Measurements from ENCODE around the gene AQP6.

AQP6 gene

DNA sequence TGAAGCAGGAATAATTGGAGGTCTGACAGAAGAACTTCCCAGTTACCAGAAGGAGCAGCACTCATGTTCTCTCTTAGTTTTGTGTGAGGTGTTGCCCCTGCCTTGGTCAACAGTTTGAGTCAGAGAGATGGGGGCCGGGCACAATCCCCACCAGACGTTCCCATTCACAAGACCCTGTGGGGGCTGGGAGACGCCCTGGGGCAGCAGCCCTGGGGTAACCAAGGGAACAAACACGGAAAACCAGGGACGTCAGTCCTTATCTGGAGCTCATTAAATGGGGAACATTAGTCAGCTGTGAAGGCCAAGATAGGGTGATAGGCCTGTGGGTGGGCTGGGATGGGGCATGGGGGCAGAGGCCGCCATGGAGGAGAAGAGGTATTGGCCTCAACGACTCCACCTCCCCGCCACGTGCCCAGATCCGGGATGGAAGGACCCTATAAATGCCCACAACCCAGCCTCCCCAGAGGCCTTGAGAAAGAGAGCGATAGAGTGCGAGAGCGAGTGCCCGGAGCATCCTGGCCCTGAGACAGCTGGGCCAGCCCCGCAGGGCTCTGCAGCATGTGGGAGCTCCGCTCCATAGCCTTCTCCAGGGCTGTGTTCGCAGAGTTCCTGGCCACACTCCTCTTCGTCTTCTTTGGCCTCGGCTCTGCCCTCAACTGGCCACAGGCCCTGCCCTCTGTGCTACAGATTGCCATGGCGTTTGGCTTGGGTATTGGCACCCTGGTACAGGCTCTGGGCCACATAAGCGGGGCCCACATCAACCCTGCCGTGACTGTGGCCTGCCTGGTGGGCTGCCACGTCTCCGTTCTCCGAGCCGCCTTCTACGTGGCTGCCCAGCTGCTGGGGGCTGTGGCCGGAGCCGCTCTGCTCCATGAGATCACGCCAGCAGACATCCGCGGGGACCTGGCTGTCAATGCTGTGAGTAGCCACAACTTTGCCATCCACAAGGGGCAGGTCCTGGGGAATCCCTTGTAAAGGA, 22.2 kb upstream of the AQP6 start, which contains the start of gene AQP2:
AQP2 (plus strand) TSS at position 465 of the 979 bp plus-strand sequence; CDS start at position 559, 94 bp downstream.
- TF ChIP-seq, protein P1, sequence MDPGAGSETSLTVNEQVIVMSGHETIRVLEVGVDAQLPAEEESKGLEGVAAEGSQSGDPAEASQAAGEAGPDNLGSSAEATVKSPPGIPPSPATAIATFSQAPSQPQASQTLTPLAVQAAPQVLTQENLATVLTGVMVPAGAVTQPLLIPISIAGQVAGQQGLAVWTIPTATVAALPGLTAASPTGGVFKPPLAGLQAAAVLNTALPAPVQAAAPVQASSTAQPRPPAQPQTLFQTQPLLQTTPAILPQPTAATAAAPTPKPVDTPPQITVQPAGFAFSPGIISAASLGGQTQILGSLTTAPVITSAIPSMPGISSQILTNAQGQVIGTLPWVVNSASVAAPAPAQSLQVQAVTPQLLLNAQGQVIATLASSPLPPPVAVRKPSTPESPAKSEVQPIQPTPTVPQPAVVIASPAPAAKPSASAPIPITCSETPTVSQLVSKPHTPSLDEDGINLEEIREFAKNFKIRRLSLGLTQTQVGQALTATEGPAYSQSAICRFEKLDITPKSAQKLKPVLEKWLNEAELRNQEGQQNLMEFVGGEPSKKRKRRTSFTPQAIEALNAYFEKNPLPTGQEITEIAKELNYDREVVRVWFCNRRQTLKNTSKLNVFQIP (CRISPR knock-in tag; IDR thresholded peaks at IDR 0.05; ENCODE audit: borderline replicate concordance, low read depth): no peak
- no peak for TF ChIP-seq ARNTL (CRISPR knock-in tag; IDR thresholded peaks at IDR 0.05; ENCODE audit: borderline replicate concordance, low read depth)
- no peak for TF ChIP-seq CREB5 (CRISPR knock-in tag; IDR thresholded peaks at IDR 0.05; ENCODE audit: low read depth)
- no peak for TF ChIP-seq ESRRG (CRISPR knock-in tag; IDR thresholded peaks at IDR 0.05)
- no peak for TF ChIP-seq ZC3H10 (CRISPR knock-in tag; IDR thresholded peaks at IDR 0.05)
- no peak for TF ChIP-seq ZNF8 (CRISPR knock-in tag; IDR thresholded peaks at IDR 0.05)
- no peak for TF ChIP-seq ZNF565 (CRISPR knock-in tag; conservative IDR thresholded peaks at IDR 0.05; ENCODE audit: low read depth)
- no peak for TF ChIP-seq RARB (CRISPR knock-in tag; IDR thresholded peaks at IDR 0.05)
- no peak for ATAC-seq

GRCh38 chr12:49951411-49952240, 21.1 kb upstream of the AQP6 start:
- ATAC-seq: no peak
- no peak for TF ChIP-seq ZC3H10 (CRISPR knock-in tag; IDR thresholded peaks at IDR 0.05)
- no peak for TF ChIP-seq ZFP30 (CRISPR knock-in tag; IDR thresholded peaks at IDR 0.05)
- TF ChIP-seq CREB5 (CRISPR knock-in tag; IDR thresholded peaks at IDR 0.05; ENCODE audit: low read depth): no peak
- TF ChIP-seq ZNF8 (CRISPR knock-in tag; IDR thresholded peaks at IDR 0.05): no peak

DNA sequence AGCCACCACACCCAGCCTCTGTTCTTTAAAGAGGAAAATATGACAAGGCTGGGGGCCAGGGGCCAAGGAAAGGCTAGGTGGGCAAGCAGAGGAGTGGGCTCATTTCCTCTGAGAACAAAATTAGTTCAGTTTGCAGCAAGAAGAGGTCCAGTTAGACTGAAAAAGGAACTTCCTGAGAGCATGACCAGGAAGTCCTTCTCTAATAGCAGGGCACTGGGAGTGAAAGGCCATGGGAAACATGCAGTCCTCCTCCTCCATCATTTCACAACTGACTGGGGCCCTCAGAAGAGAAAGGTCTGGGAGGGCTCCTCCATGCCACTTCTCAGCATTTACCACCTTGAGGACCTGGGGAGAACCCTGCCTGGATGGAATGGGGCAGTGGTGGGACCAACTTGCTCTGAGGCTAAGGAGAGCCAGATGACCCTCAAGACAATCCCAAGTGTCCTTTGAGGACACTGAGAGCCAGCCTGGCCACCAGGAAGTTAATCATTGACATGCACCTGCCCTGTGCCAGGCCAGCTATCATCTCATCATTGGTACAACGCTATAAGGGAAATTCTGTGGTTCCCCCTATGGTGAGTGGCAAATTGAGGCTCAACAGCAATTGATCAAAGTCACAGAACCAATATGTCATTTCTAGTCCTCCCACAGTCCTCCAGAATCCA, 20.2 kb upstream of the AQP6 start:
- TF ChIP-seq CREB5 (CRISPR knock-in tag; IDR thresholded peaks at IDR 0.05; ENCODE audit: low read depth) (no peak), RARB (CRISPR knock-in tag; IDR thresholded peaks at IDR 0.05) (no peak), SNAI2 (CRISPR knock-in tag; IDR thresholded peaks at IDR 0.05) (no peak), ARNTL (CRISPR knock-in tag; IDR thresholded peaks at IDR 0.05; ENCODE audit: borderline replicate concordance, low read depth) (no peak), BACH2 (CRISPR knock-in tag; IDR thresholded peaks at IDR 0.05; ENCODE audit: borderline replicate concordance) (no peak), ZNF70 (CRISPR knock-in tag; IDR thresholded peaks at IDR 0.05) (no peak), ZFP3 (CRISPR knock-in tag; IDR thresholded peaks at IDR 0.05) (no peak), ZNF565 (CRISPR knock-in tag; conservative IDR thresholded peaks at IDR 0.05; ENCODE audit: low read depth) (no peak), CSDC2 (CRISPR knock-in tag; IDR thresholded peaks at IDR 0.05) (no peak), ZNF8 (CRISPR knock-in tag; IDR thresholded peaks at IDR 0.05) (no peak)
- no peak for ATAC-seq

GRCh38 chr12:49953151-49953550, 19.6 kb upstream of the AQP6 start:
- TF ChIP-seq, protein P1 (CRISPR knock-in tag; IDR thresholded peaks at IDR 0.05; ENCODE audit: borderline replicate concordance, low read depth): no peak
- TF ChIP-seq ARNTL (CRISPR knock-in tag; IDR thresholded peaks at IDR 0.05; ENCODE audit: borderline replicate concordance, low read depth) (no peak), PPARA (CRISPR knock-in tag; IDR thresholded peaks at IDR 0.05; ENCODE audit: borderline replicate concordance) (no peak), ZNF70 (CRISPR knock-in tag; IDR thresholded peaks at IDR 0.05) (no peak), ZC3H10 (CRISPR knock-in tag; IDR thresholded peaks at IDR 0.05) (no peak), ZFP3 (CRISPR knock-in tag; IDR thresholded peaks at IDR 0.05) (no peak), OSR1 (CRISPR knock-in tag; IDR thresholded peaks at IDR 0.05) (no peak), TCF4 (CRISPR knock-in tag; IDR thresholded peaks at IDR 0.05; ENCODE audit: borderline replicate concordance) (no peak), ISL1 (CRISPR knock-in tag; IDR thresholded peaks at IDR 0.05) (no peak), GLIS3 (CRISPR knock-in tag; IDR thresholded peaks at IDR 0.05) (no peak), ZNF565 (CRISPR knock-in tag; conservative IDR thresholded peaks at IDR 0.05; ENCODE audit: low read depth) (no peak), RARB (CRISPR knock-in tag; IDR thresholded peaks at IDR 0.05) (no peak), ESRRG (CRISPR knock-in tag; IDR thresholded peaks at IDR 0.05) (no peak)
- TF ChIP-seq, protein P2, sequence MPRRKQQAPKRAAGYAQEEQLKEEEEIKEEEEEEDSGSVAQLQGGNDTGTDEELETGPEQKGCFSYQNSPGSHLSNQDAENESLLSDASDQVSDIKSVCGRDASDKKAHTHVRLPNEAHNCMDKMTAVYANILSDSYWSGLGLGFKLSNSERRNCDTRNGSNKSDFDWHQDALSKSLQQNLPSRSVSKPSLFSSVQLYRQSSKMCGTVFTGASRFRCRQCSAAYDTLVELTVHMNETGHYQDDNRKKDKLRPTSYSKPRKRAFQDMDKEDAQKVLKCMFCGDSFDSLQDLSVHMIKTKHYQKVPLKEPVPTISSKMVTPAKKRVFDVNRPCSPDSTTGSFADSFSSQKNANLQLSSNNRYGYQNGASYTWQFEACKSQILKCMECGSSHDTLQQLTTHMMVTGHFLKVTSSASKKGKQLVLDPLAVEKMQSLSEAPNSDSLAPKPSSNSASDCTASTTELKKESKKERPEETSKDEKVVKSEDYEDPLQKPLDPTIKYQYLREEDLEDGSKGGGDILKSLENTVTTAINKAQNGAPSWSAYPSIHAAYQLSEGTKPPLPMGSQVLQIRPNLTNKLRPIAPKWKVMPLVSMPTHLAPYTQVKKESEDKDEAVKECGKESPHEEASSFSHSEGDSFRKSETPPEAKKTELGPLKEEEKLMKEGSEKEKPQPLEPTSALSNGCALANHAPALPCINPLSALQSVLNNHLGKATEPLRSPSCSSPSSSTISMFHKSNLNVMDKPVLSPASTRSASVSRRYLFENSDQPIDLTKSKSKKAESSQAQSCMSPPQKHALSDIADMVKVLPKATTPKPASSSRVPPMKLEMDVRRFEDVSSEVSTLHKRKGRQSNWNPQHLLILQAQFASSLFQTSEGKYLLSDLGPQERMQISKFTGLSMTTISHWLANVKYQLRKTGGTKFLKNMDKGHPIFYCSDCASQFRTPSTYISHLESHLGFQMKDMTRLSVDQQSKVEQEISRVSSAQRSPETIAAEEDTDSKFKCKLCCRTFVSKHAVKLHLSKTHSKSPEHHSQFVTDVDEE (CRISPR knock-in tag; IDR thresholded peaks at IDR 0.05): no peak
- ATAC-seq: no peak
